Measurements from ENCODE around the gene KSR1. TPM values are rescaled to one million over a fixed set of nuclear protein-coding genes. Genes with fewer than 3 reads are reported as not detected.
"Not testable (repeated sequence)": the region's sequence is repeated elsewhere in the genome, so short reads cannot be mapped to it uniquely, and the experiment has no call there.

The KSR1 gene
- total RNA-seq, 4 donors from 2014 or later: 10.4 to 17.7 (median 13.2) TPM

- no peaks in the 10 kb centered on the region for H3K27me3 ChIP-seq
- no peaks in the 10 kb centered on the region for H3K36me3 ChIP-seq
- peak overlapping the region; percentile 66 to 85 (median 76) for H3K27ac ChIP-seq
- peak; percentile 80 to 91 for DNase-seq
- intact Hi-C loops (cut with DNase I; ENCODE audit: low total_unique reads) (loop anchor here (5.0 kb wide), 1 partner anchor 72 kb away; no protein-coding TSS in a partner anchor), in situ Hi-C loops (cut with MboI; ENCODE audit: low sequenced_read_pairs in 4 of 4) (no loop called here)
- no peaks in the 10 kb centered on the region for H3K9me3 ChIP-seq
- ATAC-seq: peak; percentile 97
- no peak for TF ChIP-seq POLR2A (IDR thresholded peaks at IDR 0.05)
- no peak for TF ChIP-seq CTCF (IDR thresholded peaks at IDR 0.05 in 4 of 5, conservative IDR thresholded peaks at IDR 0.05 in 1 of 5)
- no peak overlapping the region for H3K4me3 ChIP-seq
- peaks cover 15 to 22% of the 10 kb centered on the region in 2 donors for H3K4me1 ChIP-seq
These were observed 188.3 kb downstream of the KSR1 start for GRCh38 chr17:27644586-27644985.

- ATAC-seq; H3K4me3 ChIP-seq; H3K27me3 ChIP-seq; intact Hi-C loops (cut with DNase I; ENCODE audit: low total_unique reads); H3K27ac ChIP-seq; H3K9me3 ChIP-seq; H3K36me3 ChIP-seq; DNase-seq; in situ Hi-C loops (cut with MboI; ENCODE audit: low sequenced_read_pairs in 4 of 4): not testable (repeated sequence)
- H3K4me1 ChIP-seq: peaks cover 15 to 28% of the 10 kb centered on the region in 2 donors
These were observed 189.4 kb downstream of the KSR1 start for GRCh38 chr17:27645621-27646020.

- Histone ChIP-seq H3K4me1 (peaks cover 15 to 28% of the 10 kb centered on the region in 2 donors), H3K4me3 (no peak overlapping the region), H3K36me3 (no peaks in the 10 kb centered on the region), H3K27ac (no peak overlapping the region), H3K27me3 (no peaks in the 10 kb centered on the region), H3K9me3 (no peaks in the 10 kb centered on the region)
- intact Hi-C loops (cut with DNase I; ENCODE audit: low total_unique reads) (no loop called here), in situ Hi-C loops (cut with MboI; ENCODE audit: low sequenced_read_pairs in 4 of 4) (no loop called here)
- DNase-seq (no peak), ATAC-seq (no peak)
- TF ChIP-seq CTCF (IDR thresholded peaks at IDR 0.05 in 4 of 5, conservative IDR thresholded peaks at IDR 0.05 in 1 of 5) (no peak), POLR2A (IDR thresholded peaks at IDR 0.05) (no peak)
These were observed 190.0 kb downstream of the KSR1 start for GRCh38 chr17:27646232-27646631.

GRCh38 chr17:27647765-27648164 lies 191.5 kb downstream of the KSR1 start:
- no peak for TF ChIP-seq CTCF (IDR thresholded peaks at IDR 0.05 in 4 of 5, conservative IDR thresholded peaks at IDR 0.05 in 1 of 5)
- TF ChIP-seq POLR2A (IDR thresholded peaks at IDR 0.05): no peak
- H3K36me3 ChIP-seq: no peaks in the 10 kb centered on the region
- H3K9me3 ChIP-seq: no peaks in the 10 kb centered on the region
- no peak for DNase-seq
- in situ Hi-C loops (cut with MboI; ENCODE audit: low sequenced_read_pairs in 4 of 4): no loop called here
- intact Hi-C loops (cut with DNase I; ENCODE audit: low total_unique reads): no loop called here
- no peak overlapping the region for H3K4me3 ChIP-seq
- no peak overlapping the region for H3K27ac ChIP-seq
- ATAC-seq: no peak
- no peaks in the 10 kb centered on the region for H3K27me3 ChIP-seq
- peaks cover 15 to 28% of the 10 kb centered on the region in 2 donors for H3K4me1 ChIP-seq

- in situ Hi-C loops (cut with MboI; ENCODE audit: low sequenced_read_pairs in 4 of 4); H3K36me3 ChIP-seq; H3K27me3 ChIP-seq; H3K4me3 ChIP-seq; H3K9me3 ChIP-seq; intact Hi-C loops (cut with DNase I; ENCODE audit: low total_unique reads): not testable (repeated sequence)
- peaks cover 10 to 21% of the 10 kb centered on the region in 2 donors for H3K4me1 ChIP-seq
- H3K27ac ChIP-seq: peak overlapping the region in 1 of 4 donors; percentile 66
- DNase-seq: peak; percentile 42 to 46
- ATAC-seq: peak; percentile 37 to 64
These were observed 192.9 kb downstream of the KSR1 start for GRCh38 chr17:27649111-27649571.

GRCh38 chr17:27649929-27650328 lies 193.7 kb downstream of the KSR1 start:
- Histone ChIP-seq H3K27me3 (no peaks in the 10 kb centered on the region), H3K9me3 (no peaks in the 10 kb centered on the region), H3K4me3 (no peak overlapping the region), H3K4me1 (peaks cover 2 to 16% of the 10 kb centered on the region in 2 donors), H3K36me3 (no peaks in the 10 kb centered on the region), H3K27ac (peak overlapping the region in 1 of 4 donors; percentile 66)
- TF ChIP-seq POLR2A (IDR thresholded peaks at IDR 0.05): no peak
- TF ChIP-seq CTCF (IDR thresholded peaks at IDR 0.05 in 4 of 5, conservative IDR thresholded peaks at IDR 0.05 in 1 of 5): no peak
- in situ Hi-C loops (cut with MboI; ENCODE audit: low sequenced_read_pairs in 4 of 4): loop anchor here (5.0 to 25.0 kb wide), 5 partner anchors 43 to 298 kb away; partner anchors contain the start of gene LYRM9 (in 1 of the 4)
- ATAC-seq (no peak), DNase-seq (peak; percentile 33 to 47)
- intact Hi-C loops (cut with DNase I; ENCODE audit: low total_unique reads): loop anchor here (2.0 to 5.0 kb wide), 3 partner anchors 242 to 413 kb away; partner anchors contain the start of gene LYRM9

All from gastrocnemius medialis (tissue), 4 donors.